ENCODE data around the gene CCDC197. TPM values are rescaled to one million over a fixed set of nuclear protein-coding genes. Genes with fewer than 3 reads are reported as not detected.

The CCDC197 gene
- total and polyA plus RNA-seq, 9 of the 15 experiments (the other 6 are each of a cell fraction or from before 2014, with no cell fraction given): not detected

- Histone ChIP-seq H3K9me1 (ENCODE audit: control insufficient read depth, insufficient read depth, low read length) (no peaks in the 10 kb centered on the region), H3K4me3 (no peak overlapping the region), H3K36me3 (ENCODE audit: control insufficient read depth, insufficient read depth, low read length) (no peaks in the 10 kb centered on the region), H3K79me2 (ENCODE audit: control insufficient read depth, insufficient read depth, low read length) (no peaks in the 10 kb centered on the region), H3K9me3 (replicated peaks; ENCODE audit: control insufficient read depth, insufficient read depth, low read depth, low read length) (no peaks in the 10 kb centered on the region), H3K27me3 (ENCODE audit: control insufficient read depth in 2 of 2, insufficient read depth in 2 of 2, low read length in 2 of 2) (peaks cover 2 to 12% of the 10 kb centered on the region in 2 experiments; a peak in 2 of 5 replicates), H3K4me1 (replicated peaks in 1 of 2; ENCODE audit: control insufficient read depth in 2 of 2, insufficient read depth in 2 of 2, low read length in 2 of 2) (peaks cover 0 to 8% of the 10 kb centered on the region in 2 experiments; a peak in 1 of 5 replicates), H4K20me1 (replicated peaks; ENCODE audit: control insufficient read depth, insufficient read depth, low read length) (no peaks in the 10 kb centered on the region), H3K27ac (ENCODE audit: extremely low read depth, low read depth, low read length) (no peak overlapping the region), H3K9ac (ENCODE audit: insufficient read depth in 1 of 2, low read depth in 2 of 2, low read length in 2 of 2) (no peak overlapping the region), H3K4me2 (ENCODE audit: insufficient read depth, low read length) (no peak overlapping the region), H2AFZ (ENCODE audit: low read depth, low read length) (no peak overlapping the region)
- intact Hi-C loops (cut with micrococcal nuclease): no loop called here
- FAIRE-seq: no peak
- in situ Hi-C loops (cut with MboI): no loop called here
- no TSS peak for BruUV-seq (replicated peaks)
- 24% methylated on average over 3 of the region's 3 CpGs for WGBS (ENCODE audit: insufficient coverage, low coverage, missing lambda C conversion rate)
- no peak for DNase-seq (ENCODE audit: extremely low read depth in 1 of 4, low spot score in 3 of 4)
- ChIA-PET CTCF (ENCODE audit: low intra/inter-chr PET ratio) (no interaction called here), POLR2A (interaction anchor here (0.6 kb wide), 1 partner anchor 63 kb away, joined by 5 read pairs; no protein-coding TSS in a partner anchor)
- peak; percentile 13 for TF ChIP-seq ZFP36 (IDR thresholded peaks at IDR 0.05; ENCODE audit: low read depth, low read length, partially characterized antibody)
- no peak for TF ChIP-seq HNRNPUL1 (IDR thresholded peaks at IDR 0.05; ENCODE audit: low read length)
- ATAC-seq: no peak
These were observed 36.2 kb upstream of the CCDC197 start for GRCh38 chr14:93960774-93961438.

GRCh38 chr14:93961620-93962019 is 35.5 kb upstream of the CCDC197 start:
- H3K4me2 ChIP-seq (ENCODE audit: insufficient read depth, low read length): no peak overlapping the region
- peaks cover 0 to 8% of the 10 kb centered on the region in 2 experiments; a peak in 1 of 5 replicates for H3K4me1 ChIP-seq (replicated peaks in 1 of 2; ENCODE audit: control insufficient read depth in 2 of 2, insufficient read depth in 2 of 2, low read length in 2 of 2)
- no peaks in the 10 kb centered on the region for H3K9me3 ChIP-seq (replicated peaks; ENCODE audit: control insufficient read depth, insufficient read depth, low read depth, low read length)
- DNase-seq (ENCODE audit: extremely low read depth in 1 of 4, low spot score in 3 of 4): no peak
- FAIRE-seq: no peak
- no peaks in the 10 kb centered on the region for H3K79me2 ChIP-seq (ENCODE audit: control insufficient read depth, insufficient read depth, low read length)
- TF ChIP-seq, protein P1, sequence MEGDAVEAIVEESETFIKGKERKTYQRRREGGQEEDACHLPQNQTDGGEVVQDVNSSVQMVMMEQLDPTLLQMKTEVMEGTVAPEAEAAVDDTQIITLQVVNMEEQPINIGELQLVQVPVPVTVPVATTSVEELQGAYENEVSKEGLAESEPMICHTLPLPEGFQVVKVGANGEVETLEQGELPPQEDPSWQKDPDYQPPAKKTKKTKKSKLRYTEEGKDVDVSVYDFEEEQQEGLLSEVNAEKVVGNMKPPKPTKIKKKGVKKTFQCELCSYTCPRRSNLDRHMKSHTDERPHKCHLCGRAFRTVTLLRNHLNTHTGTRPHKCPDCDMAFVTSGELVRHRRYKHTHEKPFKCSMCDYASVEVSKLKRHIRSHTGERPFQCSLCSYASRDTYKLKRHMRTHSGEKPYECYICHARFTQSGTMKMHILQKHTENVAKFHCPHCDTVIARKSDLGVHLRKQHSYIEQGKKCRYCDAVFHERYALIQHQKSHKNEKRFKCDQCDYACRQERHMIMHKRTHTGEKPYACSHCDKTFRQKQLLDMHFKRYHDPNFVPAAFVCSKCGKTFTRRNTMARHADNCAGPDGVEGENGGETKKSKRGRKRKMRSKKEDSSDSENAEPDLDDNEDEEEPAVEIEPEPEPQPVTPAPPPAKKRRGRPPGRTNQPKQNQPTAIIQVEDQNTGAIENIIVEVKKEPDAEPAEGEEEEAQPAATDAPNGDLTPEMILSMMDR (IDR thresholded peaks at IDR 0.05 in 2 of 3, conservative IDR thresholded peaks at IDR 0.05 in 1 of 3; ENCODE audit: insufficient read depth in 2 of 3, low read depth in 1 of 3, low read length in 3 of 3): no peak
- TF ChIP-seq CREBBP (IDR thresholded peaks at IDR 0.05; ENCODE audit: low read depth, low read length): no peak
- ChIA-PET CTCF (ENCODE audit: low intra/inter-chr PET ratio) (no interaction called here), POLR2A (no interaction called here)
- no peak for ATAC-seq
- H3K27ac ChIP-seq (ENCODE audit: extremely low read depth, low read depth, low read length): no peak overlapping the region
- H3K4me3 ChIP-seq: no peak overlapping the region
- no peak overlapping the region for H2AFZ ChIP-seq (ENCODE audit: low read depth, low read length)
- WGBS (ENCODE audit: insufficient coverage, low coverage, missing lambda C conversion rate): 6% methylated on average over 8 of the region's 8 CpGs
- H4K20me1 ChIP-seq (replicated peaks; ENCODE audit: control insufficient read depth, insufficient read depth, low read length): no peaks in the 10 kb centered on the region
- no peak overlapping the region for H3K9ac ChIP-seq (ENCODE audit: insufficient read depth in 1 of 2, low read depth in 2 of 2, low read length in 2 of 2)
- no TSS peak for BruUV-seq (replicated peaks)
- H3K9me1 ChIP-seq (ENCODE audit: control insufficient read depth, insufficient read depth, low read length): no peaks in the 10 kb centered on the region
- intact Hi-C loops (cut with micrococcal nuclease) (no loop called here), in situ Hi-C loops (cut with MboI) (no loop called here)
- peaks cover 2 to 12% of the 10 kb centered on the region in 2 experiments; a peak in 2 of 5 replicates for H3K27me3 ChIP-seq (ENCODE audit: control insufficient read depth in 2 of 2, insufficient read depth in 2 of 2, low read length in 2 of 2)
- H3K36me3 ChIP-seq (ENCODE audit: control insufficient read depth, insufficient read depth, low read length): no peaks in the 10 kb centered on the region
